GM12865 (cell line): ENCODE measurements around the gene ACO1.

Source experiments
- DNase-seq: peaks from one replicate; pipeline ENCODE4 v3.0.0; 2010; ENCODE audit warnings: low read depth
- H3K4me3 ChIP-seq: 2 replicates; pipeline ENCODE4 v1.5.1; 2011; ENCODE audit warnings: mild to moderate bottlenecking, low read depth, low read length, control low read depth
- TF ChIP-seq, protein P1 (sequence below): IDR thresholded peaks from 2 replicates; pipeline ENCODE4 v1.5.1; 2011; ENCODE audit warnings: low read length, control low read depth, low read depth, inconsistent platforms; ENCODE audit not compliant: insufficient read depth; ENCODE audit errors: missing control alignments

The ACO1 gene

DNA sequence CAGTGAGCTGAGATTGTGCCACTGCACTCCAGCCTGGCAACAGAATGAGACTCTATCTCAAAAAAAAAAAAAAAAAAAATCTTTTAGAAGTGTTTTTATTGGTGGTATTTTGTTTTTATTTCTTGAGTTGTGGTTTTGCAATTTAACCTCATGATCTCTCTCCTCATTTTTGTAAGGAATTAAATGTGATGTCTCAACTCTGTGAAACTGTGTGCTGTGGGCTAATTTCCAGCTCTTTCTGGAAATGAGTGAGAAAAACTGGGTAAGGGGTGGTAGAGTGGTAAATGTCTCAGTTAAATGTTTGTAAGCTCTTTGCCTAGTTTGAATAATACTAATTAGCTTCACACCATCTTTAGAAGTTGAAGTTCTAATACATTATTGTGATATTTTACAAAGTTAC, 29.0 kb downstream of the ACO1 start:
- DNase-seq, result no peak
- TF ChIP-seq, protein P1, sequence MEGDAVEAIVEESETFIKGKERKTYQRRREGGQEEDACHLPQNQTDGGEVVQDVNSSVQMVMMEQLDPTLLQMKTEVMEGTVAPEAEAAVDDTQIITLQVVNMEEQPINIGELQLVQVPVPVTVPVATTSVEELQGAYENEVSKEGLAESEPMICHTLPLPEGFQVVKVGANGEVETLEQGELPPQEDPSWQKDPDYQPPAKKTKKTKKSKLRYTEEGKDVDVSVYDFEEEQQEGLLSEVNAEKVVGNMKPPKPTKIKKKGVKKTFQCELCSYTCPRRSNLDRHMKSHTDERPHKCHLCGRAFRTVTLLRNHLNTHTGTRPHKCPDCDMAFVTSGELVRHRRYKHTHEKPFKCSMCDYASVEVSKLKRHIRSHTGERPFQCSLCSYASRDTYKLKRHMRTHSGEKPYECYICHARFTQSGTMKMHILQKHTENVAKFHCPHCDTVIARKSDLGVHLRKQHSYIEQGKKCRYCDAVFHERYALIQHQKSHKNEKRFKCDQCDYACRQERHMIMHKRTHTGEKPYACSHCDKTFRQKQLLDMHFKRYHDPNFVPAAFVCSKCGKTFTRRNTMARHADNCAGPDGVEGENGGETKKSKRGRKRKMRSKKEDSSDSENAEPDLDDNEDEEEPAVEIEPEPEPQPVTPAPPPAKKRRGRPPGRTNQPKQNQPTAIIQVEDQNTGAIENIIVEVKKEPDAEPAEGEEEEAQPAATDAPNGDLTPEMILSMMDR, result no peak
- no peak overlapping the region for H3K4me3 ChIP-seq

DNA sequence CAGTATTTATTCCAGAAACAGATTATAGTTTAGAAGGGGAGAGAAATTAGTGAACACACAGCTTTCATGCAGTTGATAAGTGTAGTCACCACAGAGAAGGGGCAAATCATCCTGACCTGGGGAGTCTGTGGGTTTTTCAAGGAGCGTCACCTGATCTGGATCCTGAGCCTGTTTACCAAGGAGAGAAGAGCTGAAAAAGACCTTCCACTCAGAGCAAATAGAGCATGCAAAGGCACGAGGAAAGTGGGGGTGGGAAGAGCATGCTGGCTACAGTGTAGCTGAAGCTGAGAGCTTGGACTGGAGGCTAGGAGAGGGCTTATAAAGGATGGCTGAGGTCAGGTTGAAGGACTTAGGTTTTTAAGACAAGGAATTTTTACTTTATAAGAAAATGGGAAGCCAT, 30.4 kb downstream of the ACO1 start:
- TF ChIP-seq, protein P1, result no peak
- H3K4me3 ChIP-seq, result no peak overlapping the region

DNA sequence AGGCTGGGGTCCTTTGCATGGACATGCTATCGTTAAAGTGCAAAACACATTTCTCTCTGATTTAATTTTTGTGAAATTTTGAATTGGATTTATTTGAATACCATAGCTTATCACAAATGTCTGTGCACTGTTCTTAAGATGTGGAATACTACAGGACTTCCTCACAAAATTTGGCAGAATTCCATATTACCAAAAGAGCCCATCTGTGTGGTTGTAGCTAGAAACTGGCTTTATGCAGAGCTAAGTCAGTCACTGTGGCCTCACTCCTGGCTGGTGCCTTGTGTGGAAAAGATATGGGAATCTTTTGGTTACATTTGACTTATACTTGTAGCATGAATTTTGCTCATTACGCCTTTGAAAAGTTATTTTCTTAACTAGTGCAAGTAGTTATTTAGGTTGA, 35.5 kb downstream of the ACO1 start:
- H3K4me3 ChIP-seq, result no peak overlapping the region
- TF ChIP-seq, protein P1, result no peak
- no peak for DNase-seq

More for the DNA sequence above, 30.4 kb downstream of the ACO1 start:
- DNase-seq, result no peak

DNA sequence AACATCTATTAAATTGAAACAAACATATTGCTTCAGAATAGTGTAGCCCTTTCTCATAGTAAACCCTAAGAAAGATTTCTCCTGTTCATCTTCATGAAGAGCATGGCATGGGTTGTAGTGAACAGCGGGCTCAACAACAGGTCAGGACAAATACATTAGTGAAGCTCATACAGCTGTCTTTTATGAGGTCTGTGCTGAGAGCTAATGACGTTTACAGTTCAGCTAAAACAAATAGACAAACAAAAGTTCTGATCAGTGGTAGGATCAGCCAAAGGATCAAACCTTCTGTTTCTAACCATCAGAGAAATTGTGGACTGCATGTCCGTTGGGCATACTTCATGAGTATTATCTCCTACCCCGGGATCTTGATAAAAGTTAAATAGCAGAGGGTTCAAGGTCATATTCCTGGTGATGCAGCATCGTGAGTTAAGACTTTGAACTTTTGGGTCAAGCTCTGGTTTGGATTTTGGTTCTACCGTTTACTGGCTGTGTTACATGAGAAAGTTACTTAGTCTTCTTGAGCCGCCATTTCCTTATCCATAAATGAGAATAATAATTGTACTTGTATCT, 37.9 kb downstream of the ACO1 start:
- H3K4me3 ChIP-seq, result no peak overlapping the region
- TF ChIP-seq, protein P1, result no peak
- DNase-seq, result no peak

DNA sequence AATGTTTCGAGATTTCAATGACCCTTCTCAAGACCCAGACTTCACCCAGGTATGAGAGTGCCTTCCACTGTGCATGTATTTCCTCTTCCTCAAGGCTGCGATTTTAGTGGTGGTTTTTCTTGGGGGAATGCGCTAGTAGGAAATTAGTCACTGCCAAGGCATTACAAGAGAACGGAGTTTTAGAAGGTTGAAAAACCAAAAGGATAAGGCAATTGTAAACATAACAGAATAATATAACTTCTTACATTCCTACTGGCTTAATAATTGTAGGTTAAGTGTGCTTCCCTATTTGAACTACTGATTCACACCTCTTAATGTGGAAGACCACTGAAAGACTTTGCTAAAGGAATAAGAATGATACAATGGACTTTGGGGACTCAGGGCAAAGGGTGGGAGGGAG, 38.9 kb downstream of the ACO1 start:
- H3K4me3 ChIP-seq, result no peak overlapping the region
- TF ChIP-seq, protein P1, result no peak
- DNase-seq, result no peak

DNA sequence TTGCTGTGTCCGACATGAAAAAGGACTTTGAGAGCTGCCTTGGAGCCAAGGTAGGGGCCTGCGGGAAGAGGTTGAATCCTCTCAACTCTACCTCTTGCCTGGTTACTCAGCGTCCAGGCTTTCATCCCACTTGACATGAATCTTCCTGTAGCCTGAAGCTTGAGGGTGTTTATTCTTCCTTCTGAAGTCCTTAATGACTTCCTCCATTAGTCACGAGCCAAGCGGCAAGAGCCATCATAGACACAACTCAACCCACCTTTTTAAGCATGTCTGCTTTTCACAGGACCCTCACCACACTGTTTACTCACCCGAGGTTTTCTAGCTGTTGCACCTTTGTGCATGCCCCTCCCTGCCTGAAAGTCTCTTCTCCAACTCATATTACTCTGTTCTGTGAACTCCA, 40.2 kb downstream of the ACO1 start:
- DNase-seq, result no peak
- H3K4me3 ChIP-seq, result no peak overlapping the region
- TF ChIP-seq, protein P1, result no peak

DNA sequence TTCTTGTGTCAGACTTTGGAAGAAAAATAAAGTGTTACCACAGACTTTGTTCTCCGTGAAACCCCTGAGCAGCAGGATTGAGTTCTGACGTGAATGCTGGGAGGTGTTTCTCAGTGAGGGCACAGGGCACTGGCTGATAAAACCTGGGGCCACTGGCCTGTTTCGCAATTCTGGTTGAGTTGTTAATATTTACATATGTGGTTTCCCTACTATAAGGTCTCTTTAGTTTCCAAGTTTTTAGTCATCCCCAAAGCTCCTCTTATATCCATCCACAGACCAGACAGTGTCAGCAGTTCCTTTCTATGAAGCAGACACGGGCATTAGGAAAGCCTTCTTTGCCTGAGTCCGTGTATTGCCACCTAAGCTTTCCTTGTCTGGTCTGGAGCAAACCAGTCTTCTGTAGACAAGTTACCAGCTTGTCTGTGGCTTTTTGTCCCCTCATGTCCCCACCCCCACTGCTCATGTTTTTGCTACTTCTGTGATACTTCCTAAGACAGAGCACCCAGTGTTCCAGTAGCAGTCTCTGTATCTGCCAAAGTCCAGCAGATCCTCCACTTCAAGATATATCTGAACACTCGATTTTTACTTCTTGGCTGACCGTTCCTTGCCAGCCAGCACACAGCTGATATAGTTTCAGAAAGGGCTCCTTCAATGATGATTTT, 42.0 kb downstream of the ACO1 start:
- DNase-seq, result no peak
- no peak overlapping the region for H3K4me3 ChIP-seq
- TF ChIP-seq, protein P1, result no peak
